Panc1 (cell line): Measurements from ENCODE around the gene EYA2. TPM values are rescaled to one million over a fixed set of nuclear protein-coding genes. Genes with fewer than 3 reads are reported as not detected.

Experiments
- ATAC-seq: fragments of 200-7000 bp; cut with Tn5 transposase; 2 replicates; pipeline ENCODE4 v1.9.1; 2020; ENCODE audit warnings: mild to moderate bottlenecking, moderate library complexity
- BruUV-seq: library from RNA; stranded (reverse); fragments of 400-500 nt; replicated peaks from 2 replicates; lab custom pipeline; 2021; lab: Mats Ljungman, UMichigan
- CTCF ChIA-PET: fragments of 300-600 bp; sonication (Branson Sonifier 250); formaldehyde crosslinking; loops from one replicate; lab custom pipeline; 2022; ENCODE audit warnings: antibody characterized with exemption; lab: Charles Lee
- POLR2A ChIA-PET: fragments of 300-600 bp; sonication (Branson Sonifier 250); formaldehyde crosslinking; loops from one replicate; lab custom pipeline; 2022; ENCODE audit warnings: antibody characterized with exemption; lab: Charles Lee
- DNase-seq: peaks from one replicate; pipeline ENCODE4 v3.0.0-alpha.2; 2010; ENCODE audit warnings: low read depth, low spot score
- H3K27ac ChIP-seq: 2 replicates; pipeline ENCODE4 v1.5.1; 2011; ENCODE audit warnings: mild to moderate bottlenecking, low read length, inconsistent platforms
- H3K27me3 ChIP-seq: fragments of 200-500 bp; sonication (Bioruptor generic); 2 replicates; pipeline ENCODE4 v1.6.0; 2014; ENCODE audit warnings: low read length, inconsistent platforms; ENCODE audit not compliant: control insufficient read depth, insufficient read depth
- H3K36me3 ChIP-seq: fragments of 200-500 bp; sonication (Bioruptor generic); 2 replicates; pipeline ENCODE4 v1.5.1; 2014; ENCODE audit warnings: inconsistent platforms, mild to moderate bottlenecking, low read length, moderate library complexity; ENCODE audit not compliant: control insufficient read depth, insufficient read depth
- H3K4me1 ChIP-seq: 2 replicates; pipeline ENCODE4 v1.5.1; 2011; ENCODE audit warnings: inconsistent platforms, mild to moderate bottlenecking, low read length, moderate library complexity; ENCODE audit not compliant: control insufficient read depth, insufficient read depth
- H3K4me3 ChIP-seq, 2 experiments: 2 replicates each; pipeline ENCODE4 v1.5.1; 2011 to 2012; ENCODE audit warnings: low read depth in 2 of 2, low read length in 2 of 2, mild to moderate bottlenecking in 2 of 2, inconsistent platforms in 1 of 2, moderate library complexity in 1 of 2
- H3K9me3 ChIP-seq: fragments of 200-500 bp; sonication (Bioruptor generic); 2 replicates; pipeline ENCODE4 v1.5.1; 2014; ENCODE audit warnings: low read depth, mild to moderate bottlenecking, inconsistent platforms, low read length, moderate library complexity; ENCODE audit not compliant: control insufficient read depth, insufficient read depth
- CTCF ChIP-seq: fragments of 450-650 bp; IDR thresholded peaks from 2 replicates; pipeline ENCODE4 v1.5.1; 2017; ENCODE audit warnings: mild to moderate bottlenecking
- POLR2AphosphoS5 ChIP-seq: IDR thresholded peaks from 2 replicates; pipeline ENCODE4 v1.6.1; 2012; ENCODE audit warnings: mild to moderate bottlenecking, low read depth, low read length, moderate library complexity
- REST ChIP-seq, 2 experiments: IDR thresholded peaks; 2 replicates each; pipeline ENCODE4 v1.6.1; 2011 to 2012; ENCODE audit warnings: low read depth in 2 of 2, control low read depth in 1 of 2, low read length in 1 of 2, mild to moderate bottlenecking in 1 of 2, moderate library complexity in 1 of 2; ENCODE audit not compliant: insufficient read depth in 1 of 2
- SIN3A ChIP-seq: IDR thresholded peaks from 2 replicates; pipeline ENCODE4 v1.6.1; 2012; ENCODE audit warnings: low read depth, mild to moderate bottlenecking, low read length, moderate library complexity, borderline replicate concordance; ENCODE audit not compliant: insufficient read depth
- TCF7L2 ChIP-seq: IDR thresholded peaks from 2 replicates; pipeline ENCODE4 v1.6.1; 2011; ENCODE audit warnings: mild to moderate bottlenecking, low read depth, low read length, inconsistent platforms
- in situ Hi-C: cut with HindIII; loops from 2 replicates; pipeline ENCODE4 v1.10.0; 2016; ENCODE audit warnings: low sequenced_read_pairs, low pct_unique_long_range_greater_than_20kb
- intact Hi-C: fragments of 100-400 bp; cut with micrococcal nuclease; formaldehyde crosslinking; loops from one replicate; pipeline ENCODE4 v1.10.0; 2022; ENCODE audit not compliant: unreplicated experiment
- total RNA-seq: library from RNA; stranded (reverse); gene quantifications from one replicate; pipeline ENCODE4 v1.2.1, GENCODE V29; 2021; ENCODE audit not compliant: unreplicated experiment

Gene EYA2
- total RNA-seq, 1 experiment from 2014 or later = 1.9 TPM

- POLR2A ChIA-PET = no interaction called here
- intact Hi-C loops (no loop called here), in situ Hi-C loops (no loop called here)
- no peak for ATAC-seq
- Histone ChIP-seq H3K27ac (no peak overlapping the region), H3K36me3 (no peaks in the 10 kb centered on the region), H3K4me3 (no peak overlapping the region), H3K4me1 (no peaks in the 10 kb centered on the region), H3K9me3 (no peaks in the 10 kb centered on the region), H3K27me3 (no peaks in the 10 kb centered on the region; the same call in none of the 2 replicates)
- CTCF ChIA-PET = no interaction called here
- TF ChIP-seq TCF7L2 (no peak), CTCF (no peak), SIN3A (no peak), REST (IDR thresholded peaks at IDR 0.05; ENCODE audit: insufficient read depth in 1 of 2, low read depth in 2 of 2, low read length in 1 of 2) (no peak), POLR2AphosphoS5 (no peak)
- no peak for DNase-seq
- no TSS peak for BruUV-seq
Measured at GRCh38 chr20:46998477-46999240, 104.0 kb downstream of the EYA2 start.

- H3K4me3 ChIP-seq = no peak overlapping the region
- ATAC-seq (no peak), DNase-seq (no peak)
- no peak overlapping the region for H3K27ac ChIP-seq
- H3K27me3 ChIP-seq = no peaks in the 10 kb centered on the region; the same call in none of the 2 replicates
- no peaks in the 10 kb centered on the region for H3K9me3 ChIP-seq
- ChIA-PET CTCF (no interaction called here), POLR2A (no interaction called here)
- TF ChIP-seq CTCF (no peak), SIN3A (no peak), TCF7L2 (no peak), POLR2AphosphoS5 (no peak), REST (IDR thresholded peaks at IDR 0.05; ENCODE audit: insufficient read depth in 1 of 2, low read depth in 2 of 2, low read length in 1 of 2) (no peak)
- BruUV-seq = no TSS peak
- H3K4me1 ChIP-seq = no peaks in the 10 kb centered on the region
- in situ Hi-C loops = no loop called here
- H3K36me3 ChIP-seq = no peaks in the 10 kb centered on the region
- intact Hi-C loops = no loop called here
Measured at GRCh38 chr20:46999801-47000465, 105.3 kb downstream of the EYA2 start.
